Measurements from ENCODE around the gene ALAS1. TPM values are rescaled to one million over a fixed set of nuclear protein-coding genes. Genes with fewer than 3 reads are reported as not detected.
A peak's percentile ranks its signal among the peaks of the same experiment; 100 is the strongest.

ALAS1 gene
- 61.9 and 71.2 TPM in 2 replicates for total RNA-seq (2021)
- Bru-seq, nascent RNA = percentile 74 among the genes with signal in this experiment
- BruChase-seq, experiment 1, labeled RNA remaining after a 2-hour chase = percentile 74 among the genes with signal in this experiment
- BruChase-seq, experiment 2, labeled RNA remaining after a 6-hour chase = percentile 88 among the genes with signal in this experiment
- long read RNA-seq, transcript ALAS1-205 (12 exons, 2,356 nt) = minor isoform, 16 of 88 reads
- long read RNA-seq, transcript ALAS1-204 (11 exons, 2,125 nt) = major isoform, 56 of 88 reads
- long read RNA-seq, transcript ALAS1-201 (11 exons, 2,212 nt) = minor isoform, 5 of 88 reads
- long read RNA-seq, partial matches to known transcripts = 4 of 88 reads
- long read RNA-seq, other reads (novel, unspliced or antisense) = 7 of 88 reads

GRCh38 chr3:52197842-52198625 is at the start of gene ALAS1:
Gene ALAS1 (plus strand): TSS chr3:52198160. CDS start chr3:52199242, 1,082 bp downstream.
- no peak within 1 kb of the TSS for H3K27ac ChIP-seq
- intact Hi-C loops (cut with micrococcal nuclease; ENCODE audit: unreplicated experiment) = loop anchor here (1.0 kb wide), 1 partner anchor 45 kb away; no protein-coding TSS in a partner anchor
- H4K20me1 ChIP-seq (ENCODE audit: insufficient read depth) = no peaks in the 10 kb centered on the region
- no TSS peak for BruUV-seq (replicated peaks)
- TF ChIP-seq CTCF (conservative IDR thresholded peaks at IDR 0.05) (no peak), EZH2 (IDR thresholded peaks at IDR 0.05; ENCODE audit: low read depth) (no peak)
- H2AFZ ChIP-seq = peak within 1 kb of the TSS; percentile 78
- ChIA-PET CTCF (interaction anchor here (0.6 kb wide), 1 partner anchor 215 kb away, joined by 3 read pairs; no protein-coding TSS in a partner anchor), POLR2A (ENCODE audit: unreplicated experiment) (no interaction called here)
- no peaks in the 10 kb centered on the region for H3K9me3 ChIP-seq (ENCODE audit: insufficient read depth, low read depth)
- H3K4me2 ChIP-seq = peak within 1 kb of the TSS; percentile 97
- H3K4me1 ChIP-seq (replicated peaks; ENCODE audit: insufficient read depth) = peaks cover 25% of the 10 kb centered on the region
- H3F3A ChIP-seq (ENCODE audit: insufficient read depth, low read depth) = peaks cover 18% of the 10 kb centered on the region
- H3K4me3 ChIP-seq = peak within 1 kb of the TSS; percentile 93
- peak; percentile 74 to 95 for DNase-seq
- peaks cover 35% of the 10 kb centered on the region for H3K36me3 ChIP-seq (ENCODE audit: low read depth)
- peaks cover 32% of the 10 kb centered on the region for H3K79me2 ChIP-seq (ENCODE audit: low read depth)
- H3K9me2 ChIP-seq (ENCODE audit: insufficient read depth) = no peaks in the 10 kb centered on the region
- no peaks in the 10 kb centered on the region for H3K27me3 ChIP-seq (ENCODE audit: insufficient read depth, low read depth)

GRCh38 chr3:52149021-52149420 is 48.9 kb upstream of the ALAS1 start:
- Histone ChIP-seq H3K79me2 (ENCODE audit: low read depth) (peaks cover 8% of the 10 kb centered on the region; the same call in 1 of the 2 replicates), H4K20me1 (ENCODE audit: insufficient read depth) (no peaks in the 10 kb centered on the region), H3K9me2 (ENCODE audit: insufficient read depth) (no peaks in the 10 kb centered on the region), H2AFZ (no peak overlapping the region), H3F3A (ENCODE audit: insufficient read depth, low read depth) (peaks cover 15% of the 10 kb centered on the region), H3K9me3 (ENCODE audit: insufficient read depth, low read depth) (no peaks in the 10 kb centered on the region), H3K27me3 (ENCODE audit: insufficient read depth, low read depth) (no peaks in the 10 kb centered on the region), H3K36me3 (ENCODE audit: low read depth) (no peaks in the 10 kb centered on the region; the same call in 1 of the 2 replicates), H3K4me2 (no peak overlapping the region), H3K4me1 (replicated peaks; ENCODE audit: insufficient read depth) (peaks cover 11% of the 10 kb centered on the region), H3K4me3 (no peak overlapping the region), H3K27ac (no peak overlapping the region)
- ChIA-PET CTCF (no interaction called here), POLR2A (ENCODE audit: unreplicated experiment) (no interaction called here)
- BruUV-seq (replicated peaks) = no TSS peak
- TF ChIP-seq CTCF (conservative IDR thresholded peaks at IDR 0.05) (no peak), EZH2 (IDR thresholded peaks at IDR 0.05; ENCODE audit: low read depth) (no peak)
- intact Hi-C loops (cut with micrococcal nuclease; ENCODE audit: unreplicated experiment) = no loop called here
- no peak for DNase-seq

- POLR2A ChIA-PET (ENCODE audit: unreplicated experiment) = no interaction called here
- intact Hi-C loops (cut with micrococcal nuclease; ENCODE audit: unreplicated experiment) = loop anchor here (5.0 kb wide), 1 partner anchor 128 kb away; the partner anchor contains the start of gene WDR82
- no TSS peak for BruUV-seq (replicated peaks)
Observed at GRCh38 chr3:52149726-52150125, 48.2 kb upstream of the ALAS1 start.

More at GRCh38 chr3:52149726-52150125, 48.2 kb upstream of the ALAS1 start:
- no peaks in the 10 kb centered on the region; the same call in 1 of the 2 replicates for H3K36me3 ChIP-seq (ENCODE audit: low read depth)
- H2AFZ ChIP-seq = no peak overlapping the region
- no peak for DNase-seq
- TF ChIP-seq CTCF (conservative IDR thresholded peaks at IDR 0.05) (no peak), EZH2 (IDR thresholded peaks at IDR 0.05; ENCODE audit: low read depth) (no peak)
- no peaks in the 10 kb centered on the region for H3K9me3 ChIP-seq (ENCODE audit: insufficient read depth, low read depth)
- no peak overlapping the region for H3K4me3 ChIP-seq
- peaks cover 8% of the 10 kb centered on the region; the same call in 1 of the 2 replicates for H3K79me2 ChIP-seq (ENCODE audit: low read depth)
- H3K27ac ChIP-seq = no peak overlapping the region
- H4K20me1 ChIP-seq (ENCODE audit: insufficient read depth) = no peaks in the 10 kb centered on the region
- no peak overlapping the region for H3K4me2 ChIP-seq
- no peaks in the 10 kb centered on the region for H3K9me2 ChIP-seq (ENCODE audit: insufficient read depth)
- peaks cover 11% of the 10 kb centered on the region for H3K4me1 ChIP-seq (replicated peaks; ENCODE audit: insufficient read depth)
- no peaks in the 10 kb centered on the region for H3K27me3 ChIP-seq (ENCODE audit: insufficient read depth, low read depth)
- peaks cover 16% of the 10 kb centered on the region for H3F3A ChIP-seq (ENCODE audit: insufficient read depth, low read depth)
- CTCF ChIA-PET = no interaction called here

Measured in PC-9 (cell line).